Endothelial cell of umbilical vein (primary cell): ENCODE results near the gene CHST8. TPM values are rescaled to one million over a fixed set of nuclear protein-coding genes. Genes with fewer than 3 reads are reported as not detected.

Experiments used
- BruUV-seq: library from RNA; stranded (reverse); fragments of 400-500 nt; replicated peaks from 2 replicates; lab custom pipeline; 2021; lab: Mats Ljungman, UMichigan
- CTCF ChIA-PET: fragments of 300-600, 350-600 bp; sonication (Branson Sonifier 250); formaldehyde crosslinking; loops from one replicate; lab custom pipeline; 2021; ENCODE audit warnings: antibody characterized with exemption, inconsistent platforms; lab: Charles Lee
- POLR2A ChIA-PET: fragments of 300-600, 350-600 bp; sonication (Branson Sonifier 250); formaldehyde crosslinking; loops from one replicate; lab custom pipeline; 2021; ENCODE audit warnings: antibody characterized with exemption, inconsistent platforms; lab: Charles Lee
- DNase-seq: peaks from one replicate; pipeline ENCODE4 v3.0.0-alpha.2; 2011; ENCODE audit warnings: low read depth, low spot score
- FAIRE-seq: peaks from 2 replicates; lab custom pipeline; 2011; peaks lifted over from hg19 to GRCh38; lab: Jason Lieb, UNC
- H2AFZ ChIP-seq: 2 replicates; pipeline ENCODE4 v1.6.0; 2012; ENCODE audit warnings: low read depth, low read length, control low read depth, inconsistent platforms
- H3K27ac ChIP-seq: 2 replicates; pipeline ENCODE4 v1.5.1; 2011; ENCODE audit warnings: low read depth, mild to moderate bottlenecking, control low read depth, low read length, moderate library complexity; ENCODE audit not compliant: insufficient read depth
- H3K27me3 ChIP-seq, 2 experiments: 2 replicates each; pipeline versions ENCODE4 v1.6.0 to v1.6.1; 2011; ENCODE audit warnings: low read length in 2 of 2, mixed read lengths in 1 of 2; ENCODE audit not compliant: control insufficient read depth in 2 of 2, insufficient read depth in 2 of 2
- H3K36me3 ChIP-seq, 2 experiments: 2 replicates in 1 of 2; 3 replicates in 1 of 2; pipeline ENCODE4 v1.5.1; 2011; ENCODE audit warnings: low read length in 2 of 2, mild to moderate bottlenecking in 1 of 2, moderate library complexity in 1 of 2; ENCODE audit not compliant: control insufficient read depth in 2 of 2, insufficient read depth in 2 of 2; ENCODE audit errors: extremely low read depth in 1 of 2
- H3K4me1 ChIP-seq: 3 replicates; pipeline ENCODE4 v1.5.1; 2011; ENCODE audit warnings: mild to moderate bottlenecking, low read length; ENCODE audit not compliant: control insufficient read depth, insufficient read depth; ENCODE audit errors: extremely low read depth
- H3K4me2 ChIP-seq: 2 replicates; pipeline ENCODE4 v1.6.1; 2011; ENCODE audit warnings: low read length, control low read depth, mixed read lengths; ENCODE audit not compliant: insufficient read depth
- H3K4me3 ChIP-seq, 3 experiments: fragments of 200-600 bp in 1 of 3; sonication (generic), shearing (Covaris generic) in 1 of 3; replicated peaks in 1 of 3; 2 replicates each; pipeline ENCODE4 v1.5.1; 2011 to 2016; ENCODE audit warnings: control low read depth in 3 of 3, low read length in 3 of 3, mild to moderate bottlenecking in 2 of 3, inconsistent platforms in 1 of 3, low read depth in 1 of 3, moderate library complexity in 1 of 3; ENCODE audit not compliant: insufficient read depth in 1 of 3
- H3K79me2 ChIP-seq: 2 replicates; pipeline ENCODE4 v1.6.0; 2012; ENCODE audit warnings: low read length, inconsistent platforms; ENCODE audit not compliant: control insufficient read depth, insufficient read depth
- H3K9ac ChIP-seq: replicated peaks from 2 replicates; pipeline ENCODE3; 2011; ENCODE audit warnings: low read length, control low read depth; ENCODE audit not compliant: insufficient read depth; ENCODE audit errors: extremely low read depth
- H3K9me1 ChIP-seq: replicated peaks from 3 replicates; pipeline ENCODE4 v1.6.0; 2011; ENCODE audit warnings: mild to moderate bottlenecking, low read length; ENCODE audit not compliant: control insufficient read depth, insufficient read depth; ENCODE audit errors: extremely low read depth
- H3K9me3 ChIP-seq: replicated peaks from 2 replicates; pipeline ENCODE4 v1.5.1; 2012; ENCODE audit warnings: low read length, inconsistent platforms; ENCODE audit not compliant: control insufficient read depth, insufficient read depth
- H4K20me1 ChIP-seq: replicated peaks from 2 replicates; pipeline ENCODE3; 2011; ENCODE audit warnings: mild to moderate bottlenecking, low read length; ENCODE audit not compliant: control insufficient read depth, insufficient read depth; ENCODE audit errors: extremely low read depth
- CTCF ChIP-seq, 2 donors: IDR thresholded peaks; 1 replicate in 1 of 2; 2 replicates in 1 of 2; pipeline ENCODE4 v1.5.1; 2011; ENCODE audit warnings: low read length in 2 of 2, mild to moderate bottlenecking in 2 of 2, moderate library complexity in 2 of 2, control low read depth in 1 of 2, inconsistent platforms in 1 of 2, low read depth in 1 of 2; ENCODE audit not compliant: insufficient read depth in 1 of 2; ENCODE audit errors: extremely low read depth in 1 of 2
- EZH2 ChIP-seq: IDR thresholded peaks from 2 replicates; pipeline ENCODE4 v1.6.1; 2012; ENCODE audit warnings: borderline replicate concordance, low read depth, mild to moderate bottlenecking, moderate library complexity, low read length, inconsistent platforms; ENCODE audit not compliant: severe bottlenecking
- FOS ChIP-seq: IDR thresholded peaks from 2 replicates; pipeline ENCODE4 v1.6.1; 2011; ENCODE audit warnings: mild to moderate bottlenecking, low read length, moderate library complexity, borderline replicate concordance; ENCODE audit not compliant: insufficient read depth
- GATA2 ChIP-seq: IDR thresholded peaks from 2 replicates; pipeline ENCODE4 v1.7.0; 2011; ENCODE audit warnings: low read depth, mild to moderate bottlenecking, moderate library complexity, mixed read lengths, low read length; ENCODE audit not compliant: insufficient read length, insufficient read depth
- JUN ChIP-seq: IDR thresholded peaks from 2 replicates; pipeline ENCODE4 v1.6.1; 2011; ENCODE audit warnings: borderline replicate concordance, low read depth; ENCODE audit not compliant: insufficient read length, insufficient read depth
- MAX ChIP-seq: IDR thresholded peaks from 2 replicates; pipeline ENCODE4 v1.6.1; 2011; ENCODE audit not compliant: insufficient read depth, insufficient read length
- MYC ChIP-seq: IDR thresholded peaks from one replicate; pipeline ENCODE4 v1.6.1; 2011; ENCODE audit warnings: mild to moderate bottlenecking, low read depth, low read length
- POLR2A ChIP-seq: IDR thresholded peaks from 2 replicates; pipeline ENCODE4 v1.6.1; 2012; ENCODE audit warnings: low read depth, mild to moderate bottlenecking, control low read depth, low read length
- POLR2AphosphoS5 ChIP-seq: IDR thresholded peaks from 2 replicates; pipeline ENCODE4 v1.6.1; 2012; ENCODE audit warnings: low read depth, mild to moderate bottlenecking, control low read depth, low read length, moderate library complexity; ENCODE audit not compliant: insufficient read depth
- dilution Hi-C: fragments of 300-500 bp; cut with MboI; formaldehyde crosslinking; loops from one replicate; pipeline ENCODE4 v1.15.0; 2019; ENCODE audit warnings: low sequenced_read_pairs; ENCODE audit not compliant: extremely low pct_ligation_motif_present
- intact Hi-C: fragments of 100-400 bp; cut with micrococcal nuclease; formaldehyde crosslinking; loops from one replicate; pipeline ENCODE4 v1.10.0; 2022
- polyA plus RNA-seq, 4 experiments: library from polyadenylated mRNA; depleted of rRNA in 3 of 4; stranded (reverse) in 3 of 4; unstranded in 1 of 4; fragments of >200 nt; gene quantifications; 2 replicates each; pipeline versions ENCODE4 v1.2.1 to v1.2.3, GENCODE V29; 2011 to 2012; ENCODE audit warnings: missing spikeins in 1 of 4
- total RNA-seq: library from RNA; stranded (reverse); gene quantifications from 2 replicates; pipeline ENCODE4 v1.2.3, GENCODE V29; 2021

Gene CHST8
- total and polyA plus RNA-seq, 2 donors (not counting 3 experiments of a cell fraction or from before 2014, with no cell fraction given): not detected

- Histone ChIP-seq H3K4me1 (no peaks in the 10 kb centered on the region), H3K9me1 (no peaks in the 10 kb centered on the region), H2AFZ (no peak overlapping the region), H3K4me2 (no peak overlapping the region), H3K36me3 (no peaks in the 10 kb centered on the region), H3K27me3 (no peaks in the 10 kb centered on the region), H3K27ac (no peak overlapping the region), H3K9ac (no peak overlapping the region), H3K4me3 (no peak overlapping the region), H4K20me1 (no peaks in the 10 kb centered on the region), H3K79me2 (no peaks in the 10 kb centered on the region), H3K9me3 (no peaks in the 10 kb centered on the region)
- DNase-seq: no peak
- dilution Hi-C loops: no loop called here
- FAIRE-seq: no peak
- ChIA-PET POLR2A (no interaction called here), CTCF (no interaction called here)
- intact Hi-C loops: no loop called here
- TF ChIP-seq CTCF (IDR thresholded peaks at IDR 0.05; ENCODE audit: extremely low read depth in 1 of 2, insufficient read depth in 1 of 2, low read depth in 1 of 2, low read length in 2 of 2) (no peak), POLR2A (no peak), EZH2 (no peak), MYC (no peak), MAX (no peak), POLR2AphosphoS5 (no peak), GATA2 (no peak), FOS (no peak), JUN (no peak)
- no TSS peak for BruUV-seq
These were observed 114.4 kb downstream of the CHST8 start for GRCh38 chr19:33736158-33736557.
